Measurements from ENCODE around the gene CUBN.

Gene CUBN

DNA sequence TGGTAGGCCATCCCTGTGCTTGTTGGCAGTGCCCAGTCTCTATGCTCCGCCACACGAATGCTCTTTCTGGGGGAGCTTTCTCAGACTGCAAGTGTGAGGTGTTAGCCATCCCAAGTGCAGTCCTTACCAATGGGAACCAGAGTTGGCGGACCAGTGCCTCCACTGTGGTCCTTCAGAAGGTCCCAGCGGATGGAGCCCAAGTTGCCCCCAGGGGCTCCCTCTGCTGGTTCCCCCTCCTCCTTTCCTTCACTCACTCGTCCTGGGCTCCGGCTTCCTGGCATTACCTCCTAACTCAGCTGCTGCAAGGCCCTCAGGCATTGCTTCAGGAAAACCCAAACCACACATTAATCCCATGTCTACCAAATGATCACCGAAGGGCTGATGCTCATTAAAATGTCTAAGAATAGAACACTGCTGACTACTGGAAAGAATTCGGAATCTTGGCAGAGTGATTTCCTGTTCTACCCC lies 139.8 kb downstream of the CUBN start:
- DNase-seq (ENCODE audit: low read depth in 2 of 2) = no peak

DNA sequence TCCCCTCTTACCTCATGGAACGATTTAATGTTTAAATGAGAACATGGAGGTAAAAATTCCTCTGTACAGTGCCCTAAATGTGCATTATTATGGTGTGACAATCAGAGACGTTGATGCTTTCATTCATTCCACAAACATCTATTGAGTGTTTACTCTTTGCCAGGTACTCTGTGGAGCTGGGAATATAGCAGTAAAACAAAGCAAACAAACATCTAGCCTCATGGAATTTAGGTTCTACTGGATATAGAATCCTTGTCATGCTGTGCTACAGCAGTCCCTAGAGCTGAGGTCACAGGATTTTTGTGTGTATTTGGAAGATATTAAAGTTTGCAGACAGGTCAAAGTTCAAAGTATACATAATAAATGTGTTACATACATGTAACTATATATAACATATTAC lies 140.7 kb downstream of the CUBN start:
- no peak for DNase-seq (ENCODE audit: low read depth in 2 of 2)

DNA sequence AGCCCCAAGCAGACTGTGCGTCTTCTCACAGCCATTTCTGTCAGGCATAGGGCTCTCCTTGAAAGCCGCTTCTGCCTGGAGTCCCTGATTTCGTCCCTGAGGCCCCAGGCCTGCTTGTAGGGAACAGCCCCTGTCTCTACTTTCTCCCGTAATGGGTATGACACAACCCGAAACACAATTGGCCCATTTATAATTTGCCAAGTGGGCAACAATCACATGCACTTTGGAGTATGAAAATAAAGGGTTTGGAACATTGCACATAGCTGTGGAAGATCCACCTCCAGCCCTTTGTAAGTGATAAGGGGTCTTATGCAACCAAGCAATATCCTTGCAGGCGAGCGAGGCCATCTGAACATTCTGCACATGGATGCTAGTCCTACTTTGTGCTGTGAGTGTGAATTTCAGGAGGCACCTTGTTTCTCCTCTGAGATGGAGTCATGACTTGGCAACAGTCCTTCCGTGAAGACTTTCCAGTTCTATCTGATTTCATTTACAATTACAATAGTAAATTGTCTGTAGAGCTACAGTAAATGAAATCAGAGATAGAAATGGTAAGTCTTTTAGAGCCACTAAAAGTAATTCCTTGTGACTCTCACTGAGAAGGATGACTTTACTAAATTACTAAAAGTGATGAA lies 141.5 kb downstream of the CUBN start:
- DNase-seq (ENCODE audit: low read depth in 2 of 2) = no peak

DNA sequence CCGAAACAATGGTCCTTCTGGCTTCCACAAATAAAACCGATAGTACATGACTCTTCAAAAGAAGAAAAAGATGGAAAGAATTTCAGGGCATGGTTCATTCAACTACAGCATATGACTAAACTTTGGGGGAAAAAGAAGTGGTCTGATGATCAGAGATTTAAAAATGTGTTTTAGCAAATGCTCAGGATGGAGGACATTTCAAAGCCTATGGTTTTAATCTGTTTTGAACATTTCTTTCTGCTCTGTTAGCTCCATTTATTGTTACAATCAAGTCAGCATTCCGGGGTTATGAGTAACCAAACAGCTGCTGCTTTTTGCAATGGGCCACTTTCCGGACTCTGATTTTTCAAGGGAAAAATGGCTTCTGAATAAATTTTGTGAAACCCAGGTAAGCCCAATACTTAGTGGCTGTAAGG lies 142.4 kb downstream of the CUBN start:
- DNase-seq (ENCODE audit: low read depth in 2 of 2) = no peak

DNA sequence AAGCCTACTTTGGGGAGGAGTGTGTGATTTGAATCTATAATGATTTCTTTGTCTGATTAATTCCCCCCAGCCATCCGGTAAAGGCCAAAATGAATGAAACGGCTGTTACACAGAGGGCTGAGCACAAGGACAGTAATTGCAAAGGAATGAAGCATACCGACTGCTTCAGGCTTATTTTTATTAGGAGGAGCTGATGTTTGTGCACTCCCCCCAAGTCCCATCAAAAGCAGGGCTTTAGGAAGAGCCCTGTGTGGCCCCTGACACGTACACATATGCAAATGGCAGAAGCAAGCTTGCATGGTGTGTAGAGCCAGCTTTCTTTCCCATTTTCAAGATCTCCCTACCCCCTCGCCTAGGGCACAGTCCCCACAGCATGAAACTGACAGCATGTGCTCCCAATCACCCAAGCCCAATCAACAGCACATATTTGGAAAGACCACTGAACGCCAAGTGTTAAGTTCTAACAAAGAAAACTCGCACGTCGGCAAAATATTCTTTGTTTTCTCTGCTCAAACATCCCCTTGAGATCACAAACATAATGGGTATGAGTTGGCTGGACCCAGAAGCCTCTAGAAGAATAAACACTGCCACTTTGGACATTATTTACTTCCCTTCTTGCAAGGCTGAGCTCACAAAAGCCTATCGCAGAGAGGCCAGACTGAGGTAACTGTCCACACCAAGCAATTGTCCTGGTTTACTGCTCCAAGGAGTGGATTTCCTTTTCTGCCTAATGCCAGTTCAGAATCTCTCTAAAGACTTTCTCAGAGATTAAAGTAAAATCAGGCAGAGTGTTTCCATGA lies 143.0 kb downstream of the CUBN start:
- no peak for DNase-seq (ENCODE audit: low read depth in 2 of 2)

DNA sequence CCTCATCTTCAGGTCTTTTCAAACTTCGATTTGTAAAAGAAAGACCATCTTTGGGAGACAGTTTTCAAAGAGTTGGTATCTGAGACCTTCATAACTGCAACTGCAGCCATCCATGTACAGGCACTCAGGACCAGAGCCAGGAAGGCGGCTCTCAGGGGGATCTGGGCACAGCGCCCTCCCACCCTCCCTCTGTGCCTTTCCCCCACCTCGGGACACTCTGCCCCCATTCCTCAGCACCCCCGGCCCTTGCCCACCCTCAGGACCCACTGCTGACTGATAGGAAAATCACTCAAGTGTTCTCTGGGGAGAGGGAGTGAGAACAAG lies 143.6 kb downstream of the CUBN start:
- DNase-seq (ENCODE audit: low read depth in 2 of 2) = no peak

DNA sequence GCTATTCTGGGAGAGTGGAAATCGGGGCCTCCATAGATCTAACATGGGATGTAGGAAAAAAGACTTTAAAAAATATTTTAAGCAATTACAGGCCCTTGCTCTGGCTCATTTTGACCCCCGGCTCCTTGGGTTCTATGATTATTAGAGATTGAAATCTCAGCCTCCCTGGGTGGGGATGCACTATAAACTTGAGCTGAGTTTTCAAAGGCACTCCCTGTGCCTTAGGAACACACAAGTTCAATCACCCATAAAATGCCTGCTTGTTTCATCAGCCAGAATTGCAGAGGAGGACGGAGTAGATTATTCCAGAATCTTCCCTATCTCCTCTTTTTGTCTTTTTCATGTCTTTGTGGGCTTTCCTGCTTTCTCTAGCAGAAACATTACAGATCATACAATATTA lies 145.4 kb downstream of the CUBN start:
- DNase-seq (ENCODE audit: low read depth in 2 of 2) = no peak

DNA sequence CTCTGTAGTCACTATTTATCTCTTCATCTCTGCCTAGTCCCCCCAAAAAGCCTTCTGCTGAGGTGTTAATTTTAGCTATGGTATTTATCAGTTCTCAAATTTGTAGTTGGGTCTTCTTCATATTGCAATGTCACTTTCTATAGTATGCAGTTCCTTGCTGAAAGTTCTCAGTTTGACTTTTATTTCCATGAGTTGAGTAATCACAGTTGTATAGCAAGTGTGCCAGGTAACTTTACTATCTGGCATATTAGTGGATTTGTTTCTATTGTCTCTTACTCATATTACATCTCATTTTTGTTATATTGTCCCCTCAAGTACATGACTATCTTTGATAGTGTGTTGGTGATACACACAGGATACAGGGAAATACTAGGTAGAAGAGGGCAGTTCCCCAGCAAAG lies 152.8 kb downstream of the CUBN start:
- DNase-seq (ENCODE audit: low read depth in 2 of 2) = no peak

DNA sequence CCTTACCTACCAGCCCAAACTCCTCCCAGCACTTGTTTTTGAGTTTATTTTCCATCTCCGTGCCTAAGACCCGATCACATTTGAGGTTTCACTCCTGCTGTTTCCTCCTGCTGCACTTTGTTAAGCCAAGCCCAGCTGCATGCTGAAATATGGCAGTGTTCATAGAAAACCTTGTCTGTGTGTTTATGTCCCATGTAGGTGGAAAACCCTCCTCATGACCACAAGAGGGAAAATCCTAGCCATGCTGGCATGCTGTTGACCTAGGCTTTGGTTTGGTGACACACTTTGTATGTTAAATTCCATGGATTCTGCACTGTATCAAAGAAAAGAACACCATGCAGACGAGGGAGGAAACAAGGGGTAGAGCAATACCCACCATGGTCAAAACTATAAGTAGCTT lies 154.4 kb downstream of the CUBN start:
- no peak for DNase-seq (ENCODE audit: low read depth in 2 of 2)

DNA sequence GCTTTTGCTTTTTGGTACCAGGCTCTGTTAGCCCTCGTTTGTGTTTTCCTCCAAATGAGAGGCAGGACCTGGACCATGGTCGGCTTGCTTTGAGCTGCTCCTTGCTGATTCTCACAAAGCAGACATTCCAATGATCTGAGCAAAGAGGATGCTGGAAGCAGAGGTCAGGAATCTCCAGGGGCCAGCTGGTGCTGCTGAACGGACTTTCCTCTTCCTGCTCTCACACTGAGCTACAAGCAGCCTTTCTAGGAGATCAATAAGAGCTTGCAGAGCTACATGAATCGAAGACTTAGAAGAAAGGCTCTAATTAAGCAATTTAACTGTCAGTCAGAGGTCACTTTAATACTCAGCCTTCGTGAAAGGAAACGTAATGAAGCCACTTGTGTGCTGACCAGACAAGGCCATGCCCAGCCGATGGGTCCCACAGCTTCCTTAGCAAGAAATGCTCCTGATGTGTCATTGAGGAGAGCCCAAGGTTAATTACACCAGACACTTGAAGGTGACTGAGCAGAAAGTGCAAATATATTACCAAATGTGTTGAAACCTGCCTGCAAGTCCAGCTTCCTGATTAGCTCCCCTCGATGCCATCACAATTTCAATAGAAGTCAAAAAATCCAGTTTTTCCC lies 161.1 kb downstream of the CUBN start:
- DNase-seq (ENCODE audit: low read depth in 2 of 2) = no peak

DNA sequence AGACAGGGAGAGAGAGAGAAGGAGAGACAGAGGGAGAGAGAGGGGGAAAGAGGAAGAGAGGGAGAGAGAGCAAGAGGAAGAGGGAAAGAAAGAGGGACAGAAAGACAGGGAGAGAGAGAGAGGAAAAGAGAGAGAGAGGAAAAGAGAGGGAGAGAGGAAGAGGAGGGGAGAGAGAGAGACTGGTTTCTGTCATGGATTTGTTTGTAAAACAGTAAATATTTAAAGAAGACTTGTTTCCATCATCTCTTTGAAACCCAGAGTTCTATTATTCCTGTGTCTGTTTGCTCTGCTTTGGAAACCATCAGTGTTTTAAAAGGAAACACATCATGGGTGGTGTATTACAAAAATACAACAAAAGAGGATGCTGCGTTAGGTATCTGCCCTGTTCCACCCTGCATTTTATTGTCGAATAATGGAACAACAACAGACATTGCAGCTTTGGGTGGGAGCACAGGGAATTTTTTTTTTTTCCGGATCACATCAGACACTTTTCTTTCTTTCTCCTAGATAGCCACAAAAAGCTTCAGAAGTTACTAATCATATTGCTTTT lies 161.7 kb downstream of the CUBN start:
- DNase-seq (ENCODE audit: low read depth in 2 of 2) = no peak

DNA sequence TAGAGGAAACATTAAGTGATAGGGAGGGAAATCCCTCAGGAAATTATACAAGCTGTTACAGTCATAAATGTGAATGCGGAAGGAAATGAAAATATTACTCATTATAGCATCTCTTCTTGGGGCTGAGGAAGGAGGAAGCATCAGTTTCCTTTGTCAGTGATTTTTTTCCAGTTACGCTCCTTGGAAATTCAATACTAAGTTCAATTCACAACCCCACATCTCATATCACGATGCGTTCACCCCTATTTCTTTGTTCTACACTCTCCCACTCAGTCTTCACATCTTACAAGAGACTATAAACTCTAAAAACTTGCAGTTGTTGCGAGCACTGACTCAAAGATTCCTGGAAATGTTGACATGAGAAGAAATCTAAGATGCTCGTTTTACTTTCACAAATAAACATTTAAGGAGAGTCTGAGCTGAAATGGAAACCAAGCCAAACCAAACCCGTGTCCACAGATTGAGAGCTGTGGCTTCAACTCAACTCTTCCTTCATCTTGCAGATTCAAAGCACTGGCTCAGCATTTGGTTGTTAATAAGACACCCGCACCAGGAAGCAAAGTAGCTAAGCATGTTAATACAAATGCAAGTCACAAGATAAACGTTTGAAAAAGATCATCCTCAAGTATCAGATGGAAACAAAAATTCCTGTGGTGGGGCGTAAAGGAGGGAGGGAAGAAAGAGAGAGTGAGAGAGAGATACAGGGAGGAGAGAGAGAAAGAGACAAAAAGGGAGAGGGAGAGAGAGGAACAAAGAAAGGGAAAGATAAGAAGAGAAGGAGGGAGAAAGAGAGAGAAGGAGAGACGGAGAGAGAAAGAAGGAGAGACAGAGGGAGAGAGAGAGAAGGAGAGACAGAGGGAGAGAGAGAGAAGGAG lies 162.4 kb downstream of the CUBN start:
- no peak for DNase-seq (ENCODE audit: low read depth in 2 of 2)

DNA sequence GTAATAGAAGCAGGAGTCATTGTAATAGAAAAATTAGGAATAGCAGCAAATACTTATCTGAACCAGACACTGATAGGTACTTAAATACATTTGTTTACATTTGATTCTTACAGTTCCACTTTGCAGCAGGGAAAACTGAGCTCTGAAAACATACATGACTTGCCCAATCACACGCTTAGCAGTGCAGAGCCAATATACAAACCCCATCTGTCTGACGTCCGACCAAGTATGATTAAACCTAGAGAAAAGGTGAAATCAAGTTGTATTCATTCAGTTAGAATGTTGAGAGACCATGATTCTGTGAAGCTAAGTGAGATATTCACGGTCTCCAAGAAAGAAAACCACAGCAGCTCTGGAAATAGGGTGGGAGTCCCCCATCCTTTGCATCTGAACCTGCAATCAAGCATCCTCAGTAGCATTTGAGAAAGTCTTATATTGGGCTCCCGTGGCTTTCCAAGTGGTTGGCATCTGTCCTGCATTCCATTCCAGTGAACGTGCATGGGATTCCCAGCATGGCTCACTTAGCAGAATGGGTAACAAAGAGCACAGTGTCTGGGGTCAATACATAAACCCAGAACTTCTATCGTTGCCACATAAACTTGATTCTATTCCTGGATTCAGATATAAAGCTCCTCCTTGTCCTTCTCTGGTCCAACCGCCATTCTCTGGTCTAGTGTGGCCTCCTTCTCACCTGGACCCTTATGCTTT lies 163.7 kb downstream of the CUBN start:
- no peak for DNase-seq (ENCODE audit: low read depth in 2 of 2)

DNA sequence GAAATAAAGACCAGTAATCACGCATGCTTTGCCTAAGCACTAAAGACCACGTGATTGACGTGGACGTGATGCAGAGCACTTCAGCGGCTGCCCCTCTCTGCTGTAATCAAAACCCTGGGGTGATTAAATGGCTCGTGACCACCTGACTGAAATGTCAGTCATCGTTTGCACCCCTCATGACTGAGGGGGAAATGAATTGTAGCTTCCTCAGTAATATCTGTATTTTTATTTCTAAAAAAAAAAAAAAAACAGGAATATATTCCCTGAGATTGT lies 164.3 kb downstream of the CUBN start:
- no peak for DNase-seq (ENCODE audit: low read depth in 2 of 2)

DNA sequence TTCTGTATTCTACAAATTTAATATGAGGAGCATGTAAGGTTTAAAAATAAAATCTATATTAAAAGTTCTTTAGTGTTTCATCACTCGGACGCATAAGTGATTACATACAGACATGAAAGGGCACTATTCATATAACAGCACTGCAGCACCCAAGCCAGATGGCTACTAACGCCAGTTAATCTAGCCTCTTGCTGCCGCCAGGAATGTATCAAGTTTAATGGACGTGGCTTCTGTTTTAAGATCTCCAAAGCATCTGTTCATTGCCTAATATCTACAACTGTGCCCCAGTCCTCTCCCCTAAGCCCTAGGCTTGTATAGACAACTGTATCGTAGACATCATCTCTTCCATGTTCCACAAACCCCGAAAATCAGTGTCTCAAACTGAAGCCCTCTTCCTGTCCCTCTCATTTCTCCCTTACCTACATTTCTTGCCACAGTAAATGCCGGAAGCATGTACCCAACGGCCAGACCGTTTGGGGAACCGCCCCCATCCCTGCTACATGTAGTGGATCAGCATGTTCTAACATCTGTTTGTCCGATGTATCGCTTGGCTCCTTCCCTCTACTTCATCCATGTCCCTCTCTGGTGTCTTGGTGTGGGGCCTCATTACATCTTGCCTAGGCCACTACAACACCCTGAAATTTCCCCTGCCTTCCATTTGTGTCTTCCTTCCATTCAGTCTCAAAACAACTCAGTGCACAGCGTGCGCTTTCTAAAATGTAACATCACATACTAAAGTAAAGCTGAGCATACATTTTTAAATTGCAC lies 164.9 kb downstream of the CUBN start:
- no peak for DNase-seq (ENCODE audit: low read depth in 2 of 2)

DNA sequence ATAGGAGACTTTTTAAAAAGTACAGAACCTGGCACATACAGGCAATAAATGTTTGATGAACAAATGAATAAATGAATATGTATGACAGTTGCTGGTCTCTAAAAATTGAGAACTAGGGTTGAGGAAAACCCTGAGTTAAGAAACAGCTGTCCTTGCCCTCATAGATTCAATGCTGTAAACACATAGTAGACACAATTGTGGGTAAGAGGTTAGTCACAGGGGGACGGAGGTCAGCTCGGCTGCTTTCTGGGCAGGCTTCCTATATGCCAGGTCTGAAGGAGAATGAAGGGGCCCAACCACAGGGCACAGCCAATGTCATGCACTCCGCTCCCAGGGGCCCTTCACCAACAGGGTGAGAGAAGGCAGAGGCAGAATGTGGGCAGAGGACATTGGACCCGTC lies 169.1 kb downstream of the CUBN start:
- DNase-seq (ENCODE audit: low read depth in 2 of 2) = no peak

DNA sequence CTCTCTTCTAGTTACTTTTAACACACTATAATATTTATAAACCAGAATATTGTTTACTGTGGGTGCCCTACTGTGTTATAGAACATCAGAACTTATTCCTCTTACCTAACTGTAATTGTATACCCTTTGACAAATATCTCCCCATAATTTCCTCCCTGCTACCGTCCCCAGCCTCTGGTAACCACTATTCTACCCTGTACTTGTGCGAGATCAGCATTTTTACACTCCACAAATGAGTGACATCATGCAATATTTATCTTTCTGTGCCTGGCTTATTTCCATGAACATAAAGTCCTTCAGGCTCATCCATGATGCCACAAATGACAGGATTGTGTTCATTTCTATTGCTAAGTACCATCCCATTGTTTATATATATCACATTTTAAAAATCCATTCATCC lies 172.6 kb downstream of the CUBN start:
- DNase-seq (ENCODE audit: low read depth in 2 of 2) = no peak

DNA sequence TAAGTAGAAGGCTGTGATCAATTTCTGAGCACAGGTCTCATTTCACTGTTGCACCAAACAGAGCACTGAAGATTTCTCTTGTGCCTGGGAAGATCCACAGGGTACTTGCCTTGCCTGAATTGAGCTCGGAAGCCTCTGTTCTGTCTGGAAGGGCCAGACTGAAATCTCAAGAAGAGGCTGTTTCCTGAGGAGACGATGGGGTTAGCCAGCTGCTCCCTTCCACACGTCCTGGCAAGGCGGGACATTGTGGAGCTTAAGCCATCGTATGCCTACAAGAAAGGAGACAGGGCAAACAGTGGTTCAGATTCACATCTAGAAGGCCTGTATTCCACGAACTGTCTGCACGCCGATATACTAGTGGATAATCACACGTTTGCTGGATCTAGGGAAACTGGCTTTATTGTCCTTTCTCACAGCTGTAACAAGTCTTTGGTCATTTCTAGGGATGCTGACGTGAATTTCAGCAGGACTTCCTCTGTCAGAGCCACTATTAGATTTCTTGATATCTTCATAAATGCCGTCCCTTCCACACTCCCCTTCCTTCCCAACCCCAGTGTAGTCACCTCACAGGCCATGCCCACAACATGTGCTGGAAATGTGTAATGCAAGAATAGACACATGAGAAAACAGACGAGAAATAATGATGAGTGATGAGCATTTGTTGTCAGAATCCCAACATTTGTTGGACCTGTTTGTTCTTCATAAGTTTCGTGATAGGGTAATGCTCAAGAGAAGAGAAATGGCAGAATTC lies 175.2 kb downstream of the CUBN start:
- no peak for DNase-seq (ENCODE audit: low read depth in 2 of 2)

DNA sequence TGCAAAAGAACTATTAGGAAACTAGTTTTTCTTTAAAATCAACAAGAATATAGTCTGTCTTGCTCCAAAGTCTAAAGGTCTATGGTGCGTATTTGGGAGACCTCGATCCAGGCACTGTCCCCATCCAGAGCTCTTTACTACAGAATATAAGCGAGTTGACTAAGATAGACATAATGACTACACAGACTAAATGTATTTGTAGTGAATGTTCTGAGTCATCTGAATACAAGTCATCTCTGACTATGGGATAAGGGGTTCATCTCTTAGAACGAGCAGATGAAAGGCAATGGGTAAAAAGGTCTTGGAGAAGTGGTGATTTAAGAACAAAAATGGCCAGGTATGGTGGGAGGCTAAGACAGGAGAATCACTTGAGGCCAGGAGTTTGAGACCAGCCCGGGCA lies 176.3 kb downstream of the CUBN start:
- DNase-seq (ENCODE audit: low read depth in 2 of 2) = no peak

DNA sequence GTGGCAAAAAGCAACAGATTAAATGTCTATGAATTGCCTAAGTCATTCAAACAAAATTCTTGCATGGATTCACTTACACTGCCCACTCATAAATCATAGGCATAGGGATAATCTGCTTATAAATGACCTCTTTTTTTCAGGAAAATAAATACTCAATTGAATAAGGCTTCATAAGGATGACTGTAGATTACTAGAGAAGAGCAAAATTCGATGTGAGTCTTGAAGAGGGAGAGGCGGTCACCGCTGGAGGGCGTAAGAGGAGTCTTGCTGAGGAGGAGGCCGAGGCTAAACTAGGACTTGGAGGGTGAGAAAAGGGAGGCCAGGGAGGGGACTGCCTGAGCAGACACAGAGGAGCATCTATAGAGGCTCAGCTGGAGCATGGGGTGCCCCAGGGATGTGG lies 177.0 kb downstream of the CUBN start:
- no peak for DNase-seq (ENCODE audit: low read depth in 2 of 2)
